ENCODE data around the gene CALHM1.

The CALHM1 gene

GRCh38 chr10:103480521-103480920 lies 21.8 kb upstream of the CALHM1 start:
- no peak overlapping the region for H3K9ac ChIP-seq (ENCODE audit: low read depth, low read length)
- no peaks in the 10 kb centered on the region for H3K36me3 ChIP-seq (ENCODE audit: control insufficient read depth, insufficient read depth, low read length)
- H3K27me3 ChIP-seq (ENCODE audit: control insufficient read depth, insufficient read depth, low read length): no peaks in the 10 kb centered on the region
- no peak overlapping the region for H3K4me3 ChIP-seq (ENCODE audit: low read depth, low read length)
- H3K9me3 ChIP-seq (ENCODE audit: control insufficient read depth, insufficient read depth, low read length): no peaks in the 10 kb centered on the region
- H3K4me1 ChIP-seq (ENCODE audit: control insufficient read depth, insufficient read depth, low read length): peaks cover 8% of the 10 kb centered on the region

GRCh38 chr10:103479135-103479534 lies 20.4 kb upstream of the CALHM1 start, which contains the start of gene CALHM3:
TSS of gene CALHM3 (minus strand) at chr10:103479240. CDS start at chr10:103479032, 208 bp downstream.
- no peaks in the 10 kb centered on the region for H3K36me3 ChIP-seq (ENCODE audit: control insufficient read depth, insufficient read depth, low read length)
- H3K4me3 ChIP-seq (ENCODE audit: low read depth, low read length): no peak within 1 kb of the TSS
- H3K27me3 ChIP-seq (ENCODE audit: control insufficient read depth, insufficient read depth, low read length): no peaks in the 10 kb centered on the region
- peaks cover 8% of the 10 kb centered on the region for H3K4me1 ChIP-seq (ENCODE audit: control insufficient read depth, insufficient read depth, low read length)
- no peak within 1 kb of the TSS for H3K9ac ChIP-seq (ENCODE audit: low read depth, low read length)
- no peaks in the 10 kb centered on the region for H3K9me3 ChIP-seq (ENCODE audit: control insufficient read depth, insufficient read depth, low read length)

- Histone ChIP-seq H3K27me3 (ENCODE audit: control insufficient read depth, insufficient read depth, low read length) (no peaks in the 10 kb centered on the region), H3K4me1 (ENCODE audit: control insufficient read depth, insufficient read depth, low read length) (peaks cover 8% of the 10 kb centered on the region), H3K9ac (ENCODE audit: low read depth, low read length) (no peak overlapping the region), H3K36me3 (ENCODE audit: control insufficient read depth, insufficient read depth, low read length) (no peaks in the 10 kb centered on the region), H3K9me3 (ENCODE audit: control insufficient read depth, insufficient read depth, low read length) (no peaks in the 10 kb centered on the region), H3K4me3 (ENCODE audit: low read depth, low read length) (no peak overlapping the region)
Measured at GRCh38 chr10:103478671-103479070, 20.0 kb upstream of the CALHM1 start.

- H3K9ac ChIP-seq (ENCODE audit: low read depth, low read length): no peak overlapping the region
- H3K4me1 ChIP-seq (ENCODE audit: control insufficient read depth, insufficient read depth, low read length): peaks cover 10% of the 10 kb centered on the region
- no peaks in the 10 kb centered on the region for H3K36me3 ChIP-seq (ENCODE audit: control insufficient read depth, insufficient read depth, low read length)
- no peak overlapping the region for H3K4me3 ChIP-seq (ENCODE audit: low read depth, low read length)
- H3K27me3 ChIP-seq (ENCODE audit: control insufficient read depth, insufficient read depth, low read length): no peaks in the 10 kb centered on the region
- H3K9me3 ChIP-seq (ENCODE audit: control insufficient read depth, insufficient read depth, low read length): no peaks in the 10 kb centered on the region
Measured at GRCh38 chr10:103476046-103476768, 17.5 kb upstream of the CALHM1 start.

- Histone ChIP-seq H3K36me3 (ENCODE audit: control insufficient read depth, insufficient read depth, low read length) (no peaks in the 10 kb centered on the region), H3K9ac (ENCODE audit: low read depth, low read length) (no peak overlapping the region), H3K4me1 (ENCODE audit: control insufficient read depth, insufficient read depth, low read length) (peaks cover 12% of the 10 kb centered on the region), H3K27me3 (ENCODE audit: control insufficient read depth, insufficient read depth, low read length) (no peaks in the 10 kb centered on the region), H3K4me3 (ENCODE audit: low read depth, low read length) (no peak overlapping the region), H3K9me3 (ENCODE audit: control insufficient read depth, insufficient read depth, low read length) (no peaks in the 10 kb centered on the region)
Measured at GRCh38 chr10:103475437-103475836, 16.7 kb upstream of the CALHM1 start.

GRCh38 chr10:103474077-103474476 lies 15.4 kb upstream of the CALHM1 start:
- H3K27me3 ChIP-seq (ENCODE audit: control insufficient read depth, insufficient read depth, low read length): no peaks in the 10 kb centered on the region
- H3K9me3 ChIP-seq (ENCODE audit: control insufficient read depth, insufficient read depth, low read length): no peaks in the 10 kb centered on the region
- peaks cover 10% of the 10 kb centered on the region for H3K4me1 ChIP-seq (ENCODE audit: control insufficient read depth, insufficient read depth, low read length)
- no peak overlapping the region for H3K4me3 ChIP-seq (ENCODE audit: low read depth, low read length)
- H3K9ac ChIP-seq (ENCODE audit: low read depth, low read length): no peak overlapping the region
- H3K36me3 ChIP-seq (ENCODE audit: control insufficient read depth, insufficient read depth, low read length): no peaks in the 10 kb centered on the region

GRCh38 chr10:103473261-103473671 lies 14.6 kb upstream of the CALHM1 start:
- H3K36me3 ChIP-seq (ENCODE audit: control insufficient read depth, insufficient read depth, low read length): no peaks in the 10 kb centered on the region
- H3K4me1 ChIP-seq (ENCODE audit: control insufficient read depth, insufficient read depth, low read length): peaks cover 10% of the 10 kb centered on the region
- no peaks in the 10 kb centered on the region for H3K27me3 ChIP-seq (ENCODE audit: control insufficient read depth, insufficient read depth, low read length)
- no peak overlapping the region for H3K9ac ChIP-seq (ENCODE audit: low read depth, low read length)
- H3K4me3 ChIP-seq (ENCODE audit: low read depth, low read length): no peak overlapping the region
- no peaks in the 10 kb centered on the region for H3K9me3 ChIP-seq (ENCODE audit: control insufficient read depth, insufficient read depth, low read length)

GRCh38 chr10:103472005-103472404 lies 13.3 kb upstream of the CALHM1 start:
- no peak overlapping the region for H3K4me3 ChIP-seq (ENCODE audit: low read depth, low read length)
- H3K27me3 ChIP-seq (ENCODE audit: control insufficient read depth, insufficient read depth, low read length): no peaks in the 10 kb centered on the region
- no peaks in the 10 kb centered on the region for H3K36me3 ChIP-seq (ENCODE audit: control insufficient read depth, insufficient read depth, low read length)
- H3K9ac ChIP-seq (ENCODE audit: low read depth, low read length): no peak overlapping the region
- H3K9me3 ChIP-seq (ENCODE audit: control insufficient read depth, insufficient read depth, low read length): no peaks in the 10 kb centered on the region
- peaks cover 10% of the 10 kb centered on the region for H3K4me1 ChIP-seq (ENCODE audit: control insufficient read depth, insufficient read depth, low read length)

- H3K9ac ChIP-seq (ENCODE audit: low read depth, low read length): no peak overlapping the region
- H3K27me3 ChIP-seq (ENCODE audit: control insufficient read depth, insufficient read depth, low read length): no peaks in the 10 kb centered on the region
- H3K4me3 ChIP-seq (ENCODE audit: low read depth, low read length): no peak overlapping the region
- no peaks in the 10 kb centered on the region for H3K9me3 ChIP-seq (ENCODE audit: control insufficient read depth, insufficient read depth, low read length)
- peaks cover 4% of the 10 kb centered on the region for H3K4me1 ChIP-seq (ENCODE audit: control insufficient read depth, insufficient read depth, low read length)
- no peaks in the 10 kb centered on the region for H3K36me3 ChIP-seq (ENCODE audit: control insufficient read depth, insufficient read depth, low read length)
Measured at GRCh38 chr10:103470761-103471653, 12.3 kb upstream of the CALHM1 start.

- H3K9me3 ChIP-seq (ENCODE audit: control insufficient read depth, insufficient read depth, low read length): no peaks in the 10 kb centered on the region
- no peak overlapping the region for H3K4me3 ChIP-seq (ENCODE audit: low read depth, low read length)
- H3K4me1 ChIP-seq (ENCODE audit: control insufficient read depth, insufficient read depth, low read length): peaks cover 4% of the 10 kb centered on the region
- H3K9ac ChIP-seq (ENCODE audit: low read depth, low read length): no peak overlapping the region
- H3K27me3 ChIP-seq (ENCODE audit: control insufficient read depth, insufficient read depth, low read length): no peaks in the 10 kb centered on the region
- no peaks in the 10 kb centered on the region for H3K36me3 ChIP-seq (ENCODE audit: control insufficient read depth, insufficient read depth, low read length)
Measured at GRCh38 chr10:103469201-103469600, 10.5 kb upstream of the CALHM1 start.

- Histone ChIP-seq H3K9ac (ENCODE audit: low read depth, low read length) (no peak overlapping the region), H3K36me3 (ENCODE audit: control insufficient read depth, insufficient read depth, low read length) (no peaks in the 10 kb centered on the region), H3K4me3 (ENCODE audit: low read depth, low read length) (no peak overlapping the region), H3K27me3 (ENCODE audit: control insufficient read depth, insufficient read depth, low read length) (no peaks in the 10 kb centered on the region), H3K9me3 (ENCODE audit: control insufficient read depth, insufficient read depth, low read length) (no peaks in the 10 kb centered on the region), H3K4me1 (ENCODE audit: control insufficient read depth, insufficient read depth, low read length) (peaks cover 4% of the 10 kb centered on the region)
Measured at GRCh38 chr10:103467406-103467805, 8.7 kb upstream of the CALHM1 start.

- H3K4me1 ChIP-seq (ENCODE audit: control insufficient read depth, insufficient read depth, low read length): peaks cover 3% of the 10 kb centered on the region
- no peak overlapping the region for H3K9ac ChIP-seq (ENCODE audit: low read depth, low read length)
- no peak overlapping the region for H3K4me3 ChIP-seq (ENCODE audit: low read depth, low read length)
- no peaks in the 10 kb centered on the region for H3K36me3 ChIP-seq (ENCODE audit: control insufficient read depth, insufficient read depth, low read length)
- H3K27me3 ChIP-seq (ENCODE audit: control insufficient read depth, insufficient read depth, low read length): no peaks in the 10 kb centered on the region
- H3K9me3 ChIP-seq (ENCODE audit: control insufficient read depth, insufficient read depth, low read length): no peaks in the 10 kb centered on the region
Measured at GRCh38 chr10:103466734-103467133, 8.0 kb upstream of the CALHM1 start.
